Stimulated activated CD8-positive, alpha-beta memory T cell treated with anti-CD3 and anti-CD28 coated beads, Interleukin-15, amount 100 ng/mL, for 24 hours (primary cell): Measurements from ENCODE around the gene PLPPR2.
A peak's percentile ranks its signal among the peaks of the same experiment; 100 is the strongest.
"Not testable (repeated sequence)": the region's sequence is repeated elsewhere in the genome, so short reads cannot be mapped to it uniquely, and the experiment has no call there.

ENCODE experiments used
- DNase-seq: peaks from one replicate; pipeline ENCODE4 v3.0.0-alpha.2; 2020; ENCODE audit warnings: low read depth

PLPPR2 gene

GRCh38 chr19:11355160-11356073 is at the start of gene PLPPR2:
PLPPR2 (plus strand) TSS chr19:11355432; CDS start chr19:11357674, 2,242 bp downstream.
- DNase-seq = peak; percentile 66

DNA sequence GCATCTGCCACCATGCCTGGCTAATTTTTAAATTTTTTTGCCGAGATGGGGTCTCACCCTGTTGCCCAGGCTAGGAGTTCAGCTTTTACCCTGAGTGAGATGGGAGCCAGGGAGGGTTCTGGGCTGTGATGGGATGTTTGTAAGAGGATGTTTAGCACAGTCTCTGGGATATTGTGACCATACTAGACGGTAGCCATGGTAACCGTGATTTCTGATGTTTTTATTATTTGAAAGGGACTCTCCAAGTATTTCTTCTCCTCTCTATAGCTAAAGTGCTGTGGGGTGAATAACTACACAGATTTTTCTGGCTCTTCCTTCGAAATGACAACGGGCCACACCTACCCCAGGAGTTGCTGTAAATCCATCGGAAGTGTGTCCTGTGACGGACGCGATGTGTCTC is 48.9 kb upstream of the PLPPR2 start:
- no peak for DNase-seq

GRCh38 chr19:11320278-11320995 is 34.8 kb upstream of the PLPPR2 start:
- DNase-seq = not testable (repeated sequence)

DNA sequence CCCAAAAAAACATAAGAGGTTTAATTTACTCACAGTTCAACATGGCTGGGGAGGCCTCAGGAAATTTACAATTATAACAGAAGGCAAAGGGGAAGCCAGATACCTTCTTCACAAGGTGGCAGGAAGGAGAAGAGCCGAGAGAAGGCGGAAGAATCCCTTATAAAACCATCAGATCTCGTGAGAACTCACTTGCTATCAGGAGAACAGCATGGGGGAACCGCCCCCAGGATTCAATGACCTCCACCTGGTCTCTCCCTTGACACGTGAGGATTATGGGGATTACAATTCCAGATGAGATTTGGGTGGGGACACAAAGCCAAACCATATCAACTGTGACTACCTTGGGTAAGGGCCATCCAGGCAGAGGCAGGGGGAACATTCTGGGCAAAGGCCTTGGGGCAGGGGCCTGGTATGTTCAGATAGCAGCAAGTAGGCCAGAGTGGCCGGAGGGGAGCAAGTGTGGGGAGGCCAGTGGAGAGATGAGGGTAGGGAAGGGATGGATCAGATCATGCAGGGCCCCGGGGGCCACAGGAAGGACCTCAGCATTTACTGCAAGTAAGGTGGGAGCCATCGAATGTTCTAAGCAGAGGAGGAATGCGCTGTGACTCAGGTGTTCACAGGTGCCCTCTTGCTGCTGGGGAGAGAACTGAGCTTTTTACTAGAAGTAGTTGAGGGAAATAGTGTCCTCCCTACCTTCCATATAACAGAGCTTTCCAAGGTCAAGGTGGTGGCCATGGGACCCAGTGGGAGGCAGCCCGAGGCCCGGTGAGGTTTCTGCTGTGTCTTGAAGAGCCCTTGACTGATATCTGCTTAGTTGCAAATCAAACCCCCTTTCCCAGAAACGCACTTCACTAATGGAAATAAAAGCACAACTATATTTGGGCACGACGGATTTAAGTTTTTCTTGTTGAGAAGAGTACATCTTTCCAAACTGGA is 33.8 kb upstream of the PLPPR2 start:
- no peak for DNase-seq

GRCh38 chr19:11322269-11323024 is 32.8 kb upstream of the PLPPR2 start:
- no peak for DNase-seq

DNA sequence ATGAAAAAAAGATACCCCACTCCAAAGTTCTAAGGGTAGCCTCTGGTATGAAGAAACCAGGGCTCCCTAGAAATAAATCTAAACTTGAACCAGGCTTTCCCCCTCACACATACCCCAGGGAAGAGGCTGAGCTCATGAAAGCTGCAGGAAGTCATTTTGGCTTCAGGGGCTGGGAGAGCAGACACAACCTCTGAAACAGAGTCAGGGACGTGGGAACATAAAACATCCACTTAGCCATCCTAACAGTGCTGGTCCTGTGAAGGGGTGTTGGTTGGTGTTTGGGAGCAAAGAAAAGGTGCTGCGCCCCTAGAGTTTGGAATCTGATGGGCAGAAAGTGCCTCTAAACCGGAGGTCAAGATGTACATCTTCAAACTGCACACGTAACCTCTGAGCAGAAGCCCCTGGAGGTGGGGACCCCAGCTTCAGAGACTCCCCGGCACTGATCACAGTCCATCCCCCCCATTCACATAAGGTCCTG is 31.6 kb upstream of the PLPPR2 start:
- no peak for DNase-seq

DNA sequence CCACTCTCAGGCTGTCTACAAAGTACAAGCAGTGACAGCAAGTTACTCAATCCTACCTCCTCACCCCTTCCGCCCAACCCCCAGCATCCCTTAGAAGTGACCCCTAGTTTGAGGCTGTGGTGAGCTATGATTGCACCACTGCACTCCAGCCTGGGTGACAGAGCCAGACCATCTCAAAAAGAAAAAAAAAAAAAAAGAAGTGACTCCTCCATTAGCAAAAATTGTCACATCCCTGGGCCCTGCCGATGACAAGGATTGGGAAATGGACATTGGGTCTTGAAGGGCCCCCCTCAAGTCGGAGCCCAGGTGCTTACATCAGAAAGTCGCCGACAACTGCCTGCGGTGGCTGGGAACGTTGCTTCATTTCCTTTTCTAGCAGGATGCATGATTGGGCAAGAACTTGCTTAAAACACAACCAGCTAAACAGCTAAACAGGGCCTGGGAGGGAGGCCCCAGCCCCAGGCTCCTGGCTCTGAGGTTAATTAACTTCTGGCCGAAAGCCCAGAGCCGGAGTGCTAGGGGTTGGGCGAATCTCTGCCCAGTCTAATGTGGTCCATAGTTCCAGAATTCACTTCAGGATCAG is 31.1 kb upstream of the PLPPR2 start:
- DNase-seq = no peak

DNA sequence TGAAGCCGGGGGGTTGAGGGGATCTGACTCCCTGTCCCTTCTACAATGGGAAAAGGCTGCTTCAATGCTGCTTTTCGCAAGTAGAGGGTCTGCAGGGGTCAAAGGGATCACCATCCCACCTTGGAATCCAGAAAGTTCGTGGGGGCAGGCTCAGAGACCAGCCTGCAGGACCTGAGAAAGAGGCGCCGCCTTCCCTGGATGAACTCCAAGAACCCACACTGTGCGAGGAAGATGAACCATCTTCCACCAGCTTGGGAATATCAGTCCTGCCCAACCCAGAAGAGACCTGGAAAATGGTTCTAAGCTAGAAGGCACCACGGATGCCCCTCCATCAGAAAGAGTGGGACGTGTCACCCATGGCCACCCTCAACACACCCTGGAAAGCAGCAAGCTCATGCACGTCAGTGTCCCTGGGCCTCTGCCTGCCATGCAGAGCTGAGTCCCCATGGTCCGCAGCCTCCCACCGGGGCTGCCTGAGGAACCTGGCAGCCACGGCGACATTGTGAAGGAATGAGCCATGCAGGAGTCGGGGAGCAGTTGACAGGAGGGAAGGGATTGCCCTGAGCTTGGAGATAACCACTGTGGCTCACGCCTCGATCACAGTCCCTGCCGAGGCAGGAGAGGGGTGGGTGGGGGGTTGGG is 30.4 kb upstream of the PLPPR2 start:
- DNase-seq = no peak

DNA sequence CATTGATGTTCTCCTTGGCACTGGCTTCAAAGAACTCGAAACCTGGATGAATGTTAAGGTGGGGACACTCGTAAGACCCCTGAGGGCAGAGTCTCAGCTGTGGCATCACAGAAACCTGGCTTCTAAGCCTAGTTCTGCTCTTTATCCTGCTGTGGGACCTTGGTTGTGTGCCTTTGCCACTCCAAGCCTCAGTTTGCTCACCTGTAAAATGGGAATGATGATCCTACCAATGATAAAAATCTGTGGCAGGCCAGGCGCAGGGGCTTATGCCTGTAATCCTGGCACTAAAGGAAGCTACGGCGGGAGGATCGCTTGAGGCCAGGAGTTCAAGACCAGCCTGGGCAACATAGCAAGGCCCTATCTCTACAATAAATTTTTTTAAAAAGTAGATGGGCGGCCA is 29.7 kb upstream of the PLPPR2 start:
- DNase-seq = no peak

GRCh38 chr19:11330127-11330526 is 25.1 kb upstream of the PLPPR2 start:
- DNase-seq = no peak

GRCh38 chr19:11331502-11331901 is 23.7 kb upstream of the PLPPR2 start:
- DNase-seq = no peak

- DNase-seq = no peak
Observed at GRCh38 chr19:11332822-11333221, 22.4 kb upstream of the PLPPR2 start.

GRCh38 chr19:11333838-11334237 is 21.4 kb upstream of the PLPPR2 start:
- DNase-seq = not testable (repeated sequence)

GRCh38 chr19:11335449-11336146 is 19.6 kb upstream of the PLPPR2 start:
- DNase-seq = no peak

DNA sequence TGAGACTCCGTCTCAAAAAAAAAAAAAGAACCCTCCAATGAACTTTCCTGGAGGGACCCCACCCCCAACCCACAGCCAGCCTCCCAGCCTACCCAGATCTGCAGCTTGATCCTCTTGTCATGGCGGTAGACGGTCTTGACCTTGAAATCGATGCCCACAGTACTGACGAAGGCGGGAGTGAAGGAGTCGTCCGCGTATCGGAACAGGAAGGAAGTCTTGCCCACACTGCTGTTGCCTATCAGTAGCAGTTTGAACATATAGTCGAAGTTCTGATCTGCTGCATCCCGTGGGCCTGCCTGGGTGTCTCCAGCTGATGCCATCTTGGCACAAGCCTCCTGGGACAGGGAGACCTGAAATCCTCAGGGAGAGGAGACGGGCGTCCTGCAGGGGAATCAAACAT is 18.2 kb upstream of the PLPPR2 start:
- DNase-seq = no peak

DNA sequence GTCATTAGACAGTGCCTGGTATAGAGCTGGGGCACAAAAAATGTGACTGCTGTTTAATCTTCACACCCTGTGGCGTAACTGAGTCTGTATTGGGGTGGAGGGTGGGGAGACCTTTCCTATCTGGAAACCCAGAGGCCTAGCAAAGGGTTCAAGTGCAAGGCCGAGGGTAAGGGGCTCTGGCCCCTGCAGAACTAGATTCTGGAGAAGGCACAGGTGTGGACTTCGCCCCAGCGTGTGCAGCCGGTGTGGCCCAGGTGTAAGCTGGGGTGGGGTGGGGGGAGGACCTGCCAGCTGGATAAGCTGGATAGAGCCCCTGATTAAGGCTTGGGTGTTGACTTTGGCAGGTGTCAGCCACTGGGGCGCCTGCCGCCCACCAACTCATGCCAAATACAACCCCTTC is 17.1 kb upstream of the PLPPR2 start:
- no peak for DNase-seq

- no peak for DNase-seq
Observed at GRCh38 chr19:11338569-11339253, 16.5 kb upstream of the PLPPR2 start.

DNA sequence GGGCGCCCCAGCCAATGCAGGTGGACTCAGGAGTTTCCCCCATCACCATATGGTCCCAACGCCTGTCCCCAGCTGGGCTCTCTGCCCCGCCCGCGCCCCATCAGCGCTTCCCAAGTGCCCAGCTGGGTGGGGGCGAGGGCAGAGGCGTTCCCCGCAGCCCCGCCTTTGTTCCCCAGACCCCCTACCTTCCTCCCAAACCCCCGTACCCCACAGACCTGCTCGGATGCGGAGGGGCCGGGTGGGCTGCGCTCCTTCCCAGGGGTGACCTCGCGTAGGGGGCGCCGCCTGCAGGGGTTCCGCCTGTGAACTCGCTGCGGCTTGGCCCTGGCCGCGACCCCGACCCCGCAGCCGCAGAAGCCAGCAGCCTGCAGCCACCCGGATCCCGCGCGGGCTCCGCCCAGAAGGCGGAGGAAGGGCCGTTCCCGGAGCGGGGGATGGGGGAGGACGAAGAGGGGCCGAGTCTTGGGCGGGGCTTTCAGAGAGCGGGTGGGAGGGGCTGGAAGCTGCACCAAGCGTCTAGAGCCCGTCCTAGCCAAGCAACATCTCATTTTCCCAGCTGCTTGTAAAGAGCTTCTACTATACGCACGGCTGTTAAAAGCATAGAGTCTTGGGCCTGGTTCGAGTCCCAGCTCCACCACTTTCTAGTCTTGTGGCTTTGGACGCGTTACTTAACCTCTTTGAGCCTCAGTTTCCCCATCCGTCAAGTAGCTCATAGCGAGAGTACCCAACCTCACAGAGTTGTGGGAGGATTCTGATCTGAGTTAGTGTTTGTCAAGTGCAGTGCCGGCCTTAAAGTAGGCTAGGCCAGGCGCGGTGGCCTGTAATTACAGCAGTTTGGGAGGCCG is 15.8 kb upstream of the PLPPR2 start, which contains the start of gene RAB3D:
RAB3D (minus strand) TSS at position 404 of the 845 bp plus-strand sequence. CDS start 2,258 bp downstream, outside the sequence.
- DNase-seq = peak; percentile 51
